ENCODE data around the gene SIL1.
"Not testable (repeated sequence)": the region's sequence is repeated elsewhere in the genome, so short reads cannot be mapped to it uniquely, and the experiment has no call there.

SIL1 gene

DNA sequence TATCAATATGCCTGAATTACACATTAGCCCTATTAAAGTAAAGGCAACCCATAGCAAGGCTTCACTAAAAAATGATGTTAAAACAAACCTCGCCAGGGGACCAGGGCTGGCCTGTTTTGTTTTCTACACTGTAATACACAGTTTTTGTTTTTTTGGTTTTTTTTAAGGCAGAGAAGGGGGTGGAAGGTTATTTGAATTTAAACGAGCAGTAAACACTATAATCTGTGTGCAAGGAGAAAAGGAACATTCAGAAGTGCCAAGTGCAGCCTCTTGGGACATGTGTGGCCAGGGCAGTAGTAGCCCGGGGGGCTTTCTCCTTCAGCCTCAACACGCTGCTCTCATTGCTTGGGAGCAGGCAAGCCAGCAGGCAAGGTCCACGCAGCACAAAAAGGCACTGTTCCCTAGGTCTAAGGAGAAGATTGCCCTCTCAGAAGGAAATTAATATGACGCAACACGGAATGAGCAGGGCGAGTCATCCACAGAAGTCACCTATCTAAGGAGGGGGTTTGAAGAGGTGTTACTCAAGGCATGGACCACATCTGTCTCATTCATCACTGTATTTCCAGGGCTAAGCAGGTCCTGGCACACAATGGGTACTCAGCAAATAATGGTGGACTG is 16.2 kb downstream of the SIL1 start:
- H3K4me3 ChIP-seq (ENCODE audit: low read depth, low read length), result no peak overlapping the region
- peak; percentile 46 for DNase-seq (ENCODE audit: low read depth)

DNA sequence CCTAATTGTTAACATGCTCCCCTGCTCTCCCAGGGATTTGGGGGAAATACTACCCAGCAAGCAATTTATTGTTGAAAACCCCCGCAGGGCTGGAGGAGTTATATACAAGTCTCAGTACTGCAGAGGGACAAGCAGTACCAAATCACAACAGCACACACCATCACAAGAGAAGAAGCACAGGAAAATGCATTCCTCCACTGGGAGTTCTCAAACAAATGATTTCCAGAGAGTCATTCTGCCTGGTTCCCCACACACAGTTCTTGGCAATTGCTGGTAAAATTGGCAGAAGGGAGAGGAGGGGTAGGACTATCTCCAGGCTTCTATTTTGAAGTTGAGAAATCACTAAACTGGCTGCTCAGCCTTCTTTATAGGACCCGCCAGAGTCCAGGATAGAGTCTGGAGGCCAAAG is 16.8 kb downstream of the SIL1 start:
- peak; percentile 61 for DNase-seq (ENCODE audit: low read depth)
- TF ChIP-seq, protein P1, sequence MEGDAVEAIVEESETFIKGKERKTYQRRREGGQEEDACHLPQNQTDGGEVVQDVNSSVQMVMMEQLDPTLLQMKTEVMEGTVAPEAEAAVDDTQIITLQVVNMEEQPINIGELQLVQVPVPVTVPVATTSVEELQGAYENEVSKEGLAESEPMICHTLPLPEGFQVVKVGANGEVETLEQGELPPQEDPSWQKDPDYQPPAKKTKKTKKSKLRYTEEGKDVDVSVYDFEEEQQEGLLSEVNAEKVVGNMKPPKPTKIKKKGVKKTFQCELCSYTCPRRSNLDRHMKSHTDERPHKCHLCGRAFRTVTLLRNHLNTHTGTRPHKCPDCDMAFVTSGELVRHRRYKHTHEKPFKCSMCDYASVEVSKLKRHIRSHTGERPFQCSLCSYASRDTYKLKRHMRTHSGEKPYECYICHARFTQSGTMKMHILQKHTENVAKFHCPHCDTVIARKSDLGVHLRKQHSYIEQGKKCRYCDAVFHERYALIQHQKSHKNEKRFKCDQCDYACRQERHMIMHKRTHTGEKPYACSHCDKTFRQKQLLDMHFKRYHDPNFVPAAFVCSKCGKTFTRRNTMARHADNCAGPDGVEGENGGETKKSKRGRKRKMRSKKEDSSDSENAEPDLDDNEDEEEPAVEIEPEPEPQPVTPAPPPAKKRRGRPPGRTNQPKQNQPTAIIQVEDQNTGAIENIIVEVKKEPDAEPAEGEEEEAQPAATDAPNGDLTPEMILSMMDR (conservative IDR thresholded peaks at IDR 0.05; ENCODE audit: low read depth, low read length), result no peak
- no peak overlapping the region for H3K4me3 ChIP-seq (ENCODE audit: low read depth, low read length)

More for the DNA sequence above, 16.2 kb downstream of the SIL1 start:
- TF ChIP-seq, protein P1 (conservative IDR thresholded peaks at IDR 0.05; ENCODE audit: low read depth, low read length), result no peak

DNA sequence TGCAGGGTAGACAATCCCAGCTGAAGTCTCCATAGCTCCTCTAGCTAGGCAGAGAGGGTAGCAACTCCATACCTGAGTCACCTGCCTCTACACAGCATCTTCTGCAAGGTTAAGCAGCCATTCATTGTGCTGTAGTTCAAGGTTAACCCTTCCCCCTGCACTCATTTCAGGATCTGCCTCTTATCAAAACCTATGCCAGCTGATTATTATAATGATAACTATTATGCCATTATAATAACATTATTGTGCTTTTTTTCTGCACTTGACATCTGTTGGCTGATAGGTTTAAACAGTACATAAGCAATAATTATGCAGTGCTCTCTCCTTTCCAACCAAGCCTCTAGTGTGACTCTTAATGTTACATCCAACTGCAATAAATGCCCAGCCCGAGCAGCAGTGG is 17.3 kb downstream of the SIL1 start:
- DNase-seq (ENCODE audit: low read depth), result no peak

DNA sequence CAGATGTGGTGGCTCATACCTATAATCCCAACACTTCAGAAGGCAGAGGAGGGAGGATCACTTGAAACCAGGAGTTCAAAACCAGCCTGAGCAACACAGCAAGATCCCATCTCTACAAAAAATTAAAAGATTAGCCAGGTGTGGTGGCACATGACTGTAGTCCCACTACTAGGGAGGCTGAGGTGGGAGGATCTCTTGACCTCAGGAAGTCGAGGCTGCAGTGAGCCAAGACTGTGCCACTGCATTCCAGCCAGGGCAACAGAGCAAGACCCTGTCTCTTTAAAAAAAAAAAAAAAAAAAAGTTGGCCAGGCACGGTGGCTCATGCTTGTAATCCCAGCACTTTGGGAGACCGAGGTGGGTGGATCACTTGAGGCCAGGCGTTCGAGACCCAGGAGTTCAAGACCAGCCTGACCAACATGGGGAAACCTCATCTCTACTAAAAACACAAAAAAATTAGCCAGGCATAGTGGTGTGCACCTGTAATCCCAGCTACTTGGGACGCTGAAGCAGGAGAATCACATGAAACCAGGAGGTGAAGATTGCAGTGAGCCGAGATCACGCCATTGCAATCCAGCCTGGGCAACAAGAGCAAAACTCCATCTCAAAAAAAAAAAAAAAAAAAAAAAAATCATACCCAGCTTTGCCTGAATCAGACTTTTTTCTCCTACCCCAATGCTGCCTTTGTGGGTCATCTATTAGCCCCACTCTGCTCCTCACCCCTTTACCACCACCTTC is 18.2 kb downstream of the SIL1 start:
- H3K4me3 ChIP-seq (ENCODE audit: low read depth, low read length); DNase-seq (ENCODE audit: low read depth): not testable (repeated sequence)

More for the DNA sequence above, 17.3 kb downstream of the SIL1 start:
- TF ChIP-seq, protein P1 (conservative IDR thresholded peaks at IDR 0.05; ENCODE audit: low read depth, low read length), result no peak
- no peak overlapping the region for H3K4me3 ChIP-seq (ENCODE audit: low read depth, low read length)

DNA sequence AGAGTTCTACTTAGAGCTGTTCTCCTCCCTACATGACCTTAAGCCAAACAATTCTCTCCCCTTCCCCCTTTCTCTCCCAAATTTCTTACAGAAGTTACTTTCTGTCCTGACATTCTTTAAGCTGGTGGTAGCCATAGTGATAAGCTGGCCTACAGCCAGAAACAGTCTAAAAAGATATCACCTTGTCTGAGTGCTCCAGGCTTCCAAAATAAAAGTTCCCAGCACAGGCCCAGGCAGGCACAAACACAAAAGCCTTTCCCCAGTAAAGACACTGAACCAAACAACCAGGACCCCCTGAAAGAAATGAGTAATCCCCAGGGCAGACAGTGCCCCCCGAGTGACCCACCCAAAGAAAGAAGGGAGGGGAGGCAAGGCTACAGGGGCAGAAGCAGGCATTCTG is 19.2 kb downstream of the SIL1 start:
- DNase-seq (ENCODE audit: low read depth), result peak; percentile 67
- TF ChIP-seq, protein P1 (conservative IDR thresholded peaks at IDR 0.05; ENCODE audit: low read depth, low read length), result no peak
- no peak overlapping the region for H3K4me3 ChIP-seq (ENCODE audit: low read depth, low read length)

DNA sequence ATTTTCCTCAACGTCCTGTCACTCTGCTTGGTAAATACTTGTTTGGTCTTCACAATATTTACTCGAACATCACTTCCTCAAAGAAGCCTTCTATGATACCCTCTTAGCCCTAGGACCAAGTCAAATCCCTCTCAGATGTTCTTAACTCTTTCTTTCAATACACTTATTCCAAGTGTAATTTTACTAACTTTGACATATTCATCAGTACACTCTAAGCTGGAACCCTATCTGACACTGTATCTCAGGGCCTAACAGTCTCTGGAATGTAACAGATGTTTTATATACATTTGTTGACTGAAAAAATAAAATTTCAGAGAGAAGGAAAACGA is 19.6 kb downstream of the SIL1 start:
- DNase-seq (ENCODE audit: low read depth), result no peak
- TF ChIP-seq, protein P1 (conservative IDR thresholded peaks at IDR 0.05; ENCODE audit: low read depth, low read length), result no peak
- H3K4me3 ChIP-seq (ENCODE audit: low read depth, low read length), result no peak overlapping the region

DNA sequence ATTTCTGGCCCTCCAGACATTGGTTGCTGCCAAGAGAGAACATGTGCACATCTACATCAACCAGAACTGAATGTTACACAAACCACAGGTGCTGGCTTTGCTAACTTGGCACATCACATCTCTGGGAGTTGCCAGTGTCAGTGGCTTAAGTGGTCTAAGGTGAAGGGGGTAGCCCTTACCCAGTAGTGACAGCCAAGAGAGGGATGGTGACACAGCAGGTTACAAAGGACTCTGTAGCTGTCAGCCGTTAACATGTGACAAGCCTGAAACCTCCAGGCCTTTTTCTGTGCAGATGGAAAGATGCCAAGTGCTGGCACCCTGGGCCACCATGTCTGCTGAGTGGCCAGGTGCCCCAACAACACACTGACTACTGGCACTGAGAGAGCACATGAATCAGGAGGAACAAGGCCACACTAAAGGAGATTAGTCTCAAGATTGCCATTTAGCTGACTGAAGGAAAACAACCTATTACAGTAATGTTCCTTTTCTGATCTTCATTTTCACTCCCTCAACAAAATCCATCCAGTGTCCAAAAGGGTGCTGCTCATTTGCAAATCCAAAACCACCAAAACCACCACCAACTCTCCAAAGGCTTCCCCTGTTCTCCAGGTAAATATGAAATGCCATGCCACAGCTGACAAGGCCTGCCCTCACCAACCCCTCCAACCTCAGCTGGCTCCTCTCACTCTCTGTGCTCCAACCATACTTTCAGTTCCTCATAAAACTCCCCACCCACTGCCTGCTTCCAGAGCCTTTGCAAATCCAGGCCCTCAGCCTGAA is 20.2 kb downstream of the SIL1 start:
- TF ChIP-seq, protein P1 (conservative IDR thresholded peaks at IDR 0.05; ENCODE audit: low read depth, low read length), result no peak
- no peak overlapping the region for H3K4me3 ChIP-seq (ENCODE audit: low read depth, low read length)
- no peak for DNase-seq (ENCODE audit: low read depth)

DNA sequence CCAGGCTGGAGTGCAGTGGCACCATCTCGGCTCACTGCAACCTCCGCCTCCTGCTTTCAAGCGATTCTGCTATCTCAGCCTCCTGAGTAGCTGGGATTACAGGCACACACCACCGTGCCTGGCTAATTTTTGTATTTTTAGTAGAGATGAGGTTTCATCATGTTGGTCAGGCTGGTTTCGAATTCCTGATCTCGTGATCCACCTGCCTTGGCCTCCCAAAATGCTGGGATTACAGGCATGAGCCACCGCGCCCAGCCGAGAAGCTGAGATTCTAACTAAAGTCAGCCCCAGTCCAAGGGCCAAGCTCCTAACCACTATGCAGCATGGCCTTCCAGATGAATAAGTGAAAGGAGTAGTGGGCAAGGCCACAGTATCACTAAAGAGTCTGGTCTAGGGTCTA is 20.9 kb downstream of the SIL1 start:
- not testable (repeated sequence) for H3K4me3 ChIP-seq (ENCODE audit: low read depth, low read length); DNase-seq (ENCODE audit: low read depth)

DNA sequence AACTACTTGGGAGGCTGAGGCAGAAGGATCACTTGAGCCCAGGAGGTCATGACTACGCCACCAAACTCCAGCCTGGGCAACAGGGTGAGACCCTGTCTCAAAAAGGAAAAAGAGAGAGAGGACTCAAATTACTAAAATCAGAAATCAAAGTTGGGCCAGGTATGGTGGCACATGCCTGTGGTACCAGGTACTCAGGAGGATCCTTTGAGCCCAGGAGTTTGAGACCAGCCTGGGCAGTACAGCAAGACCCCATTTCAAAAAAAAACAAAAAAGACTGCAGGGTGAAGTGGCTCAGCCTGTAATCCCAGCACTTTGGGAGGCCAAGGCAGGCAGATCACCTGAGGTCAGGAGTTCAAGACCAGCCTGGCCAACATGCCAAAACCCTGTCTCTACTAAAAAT is 23.8 kb downstream of the SIL1 start:
- not testable (repeated sequence) for H3K4me3 ChIP-seq (ENCODE audit: low read depth, low read length); DNase-seq (ENCODE audit: low read depth)

Measured in choroid plexus epithelial cell (primary cell).